HUES64 (cell line): ENCODE measurements around the gene TTC19.

ENCODE experiments used
- H3K27ac ChIP-seq: 2 replicates; pipeline ENCODE4 v1.7.0; 2013; ENCODE audit warnings: low read depth, low read length, inconsistent platforms
- H3K27me3 ChIP-seq: 2 replicates; pipeline ENCODE4 v1.6.1; 2013; ENCODE audit warnings: mild to moderate bottlenecking, low read length; ENCODE audit not compliant: insufficient read depth
- H3K36me3 ChIP-seq: 2 replicates; pipeline ENCODE4 v1.6.1; 2013; ENCODE audit warnings: mild to moderate bottlenecking, low read length; ENCODE audit not compliant: insufficient read depth
- H3K4me1 ChIP-seq: 2 replicates; pipeline ENCODE4 v1.6.1; 2013; ENCODE audit warnings: mild to moderate bottlenecking, low read length, moderate library complexity; ENCODE audit not compliant: insufficient read depth
- H3K4me3 ChIP-seq: 2 replicates; pipeline ENCODE4 v1.5.1; 2013; ENCODE audit warnings: mild to moderate bottlenecking, low read length, moderate library complexity
- H3K9ac ChIP-seq: 2 replicates; pipeline ENCODE4 v1.6.1; 2013; ENCODE audit warnings: mild to moderate bottlenecking, low read depth, low read length
- H3K9me3 ChIP-seq: 2 replicates; pipeline ENCODE4 v1.6.1; 2013; ENCODE audit warnings: low read depth, low read length; ENCODE audit not compliant: insufficient read depth
- WGBS: fragments of 150-250, 120-280 bp; methylation state at CpG from one replicate; pipeline ENCODE4 v1.1.7; 2013; ENCODE audit warnings: missing lambda C conversion rate; 5-methylcytosine and 5-hydroxymethylcytosine counted together

TTC19 gene

DNA sequence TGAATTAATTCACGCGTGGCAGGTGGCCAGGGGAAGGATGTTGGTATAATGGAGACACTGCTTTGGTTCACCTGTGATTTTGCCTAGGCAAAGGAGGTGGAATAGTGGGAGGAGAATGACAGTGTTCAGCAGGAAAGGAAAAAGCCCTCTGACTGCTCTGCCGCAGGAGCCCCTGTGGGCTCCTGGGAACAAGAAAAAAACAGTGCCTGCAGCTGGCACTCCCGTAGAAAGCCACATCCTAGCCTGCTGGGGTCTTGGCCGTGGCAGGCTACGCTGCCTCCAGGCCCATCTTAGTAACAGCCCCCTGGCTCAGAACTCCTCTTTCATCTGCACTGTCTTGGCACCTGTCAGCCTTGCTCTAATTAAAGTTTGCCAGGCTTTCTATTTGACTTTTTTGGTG lies 34.1 kb upstream of the TTC19 start:
- WGBS, result 50% methylated on average over 6 of the region's 6 CpGs
- no peaks in the 10 kb centered on the region for H3K27me3 ChIP-seq
- peak overlapping the region; percentile 99 for H3K27ac ChIP-seq
- H3K4me1 ChIP-seq, result peaks cover 39% of the 10 kb centered on the region
- no peaks in the 10 kb centered on the region for H3K9me3 ChIP-seq
- H3K4me3 ChIP-seq, result no peak overlapping the region
- H3K36me3 ChIP-seq, result no peaks in the 10 kb centered on the region
- peak overlapping the region; percentile 9; the same call in 1 of the 2 replicates for H3K9ac ChIP-seq

DNA sequence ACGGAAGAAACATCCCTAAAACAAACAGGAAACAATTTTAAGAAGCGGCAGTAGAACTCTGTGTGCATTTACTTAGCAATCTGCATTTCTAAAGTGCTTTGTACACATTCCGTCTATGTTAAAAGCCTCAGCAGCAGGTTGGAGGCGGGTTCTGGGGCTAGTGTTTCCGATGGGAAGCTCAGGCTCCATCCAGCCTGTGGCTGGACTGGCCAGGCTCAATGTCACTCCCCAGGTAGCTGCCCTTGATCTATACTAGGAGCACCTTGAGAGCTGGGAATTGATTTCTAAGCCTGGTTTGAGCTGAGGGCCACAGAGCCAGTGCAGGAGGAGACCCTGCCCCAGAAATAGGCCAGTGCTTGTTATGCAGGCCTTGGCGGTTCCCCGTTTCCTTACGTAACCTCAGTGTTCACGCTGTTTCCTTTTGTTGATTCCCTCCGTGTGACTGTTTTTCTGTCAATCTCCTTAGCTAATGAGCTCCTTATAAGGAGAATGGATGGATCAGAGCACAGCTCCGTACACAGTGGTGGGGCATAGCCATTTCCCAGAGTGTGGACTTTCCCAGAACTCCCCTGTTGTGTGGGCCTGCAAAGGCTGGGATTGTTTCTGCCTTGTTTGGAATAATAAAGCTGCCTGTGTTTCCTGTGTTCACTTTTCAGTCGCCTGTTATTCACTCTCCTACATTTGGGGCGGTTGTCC lies 33.3 kb upstream of the TTC19 start:
- Histone ChIP-seq H3K36me3 (no peaks in the 10 kb centered on the region), H3K4me3 (peak overlapping the region; percentile 41), H3K27ac (peak overlapping the region; percentile 99), H3K9ac (peak overlapping the region; percentile 70), H3K27me3 (no peaks in the 10 kb centered on the region), H3K9me3 (no peaks in the 10 kb centered on the region), H3K4me1 (peaks cover 46% of the 10 kb centered on the region)
- 5% methylated on average over 13 of the region's 13 CpGs for WGBS

DNA sequence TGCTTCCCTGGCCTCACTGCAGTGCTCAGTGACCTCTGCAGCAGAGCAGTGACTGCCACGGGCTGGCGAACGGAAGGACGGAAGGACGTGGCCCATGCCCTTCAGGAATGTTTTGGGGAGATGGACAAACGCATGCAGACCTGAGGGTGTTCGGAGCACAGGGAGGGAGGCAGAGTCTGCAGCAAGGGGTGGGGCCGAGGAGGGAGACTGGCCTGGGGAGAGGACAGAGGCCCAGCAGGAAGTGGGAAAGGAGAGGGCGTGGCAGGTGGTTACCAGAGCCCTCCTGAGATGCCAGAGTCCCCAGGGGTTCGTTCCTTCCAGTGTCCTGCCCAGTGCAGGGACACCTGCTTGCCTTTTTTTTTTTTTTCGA lies 32.8 kb upstream of the TTC19 start:
- Histone ChIP-seq H3K27ac (peak overlapping the region; percentile 99), H3K9me3 (no peaks in the 10 kb centered on the region), H3K36me3 (no peaks in the 10 kb centered on the region), H3K9ac (peak overlapping the region; percentile 70), H3K27me3 (no peaks in the 10 kb centered on the region), H3K4me1 (peaks cover 47% of the 10 kb centered on the region), H3K4me3 (peak overlapping the region; percentile 41)
- WGBS, result 7% methylated on average over 11 of the region's 11 CpGs

DNA sequence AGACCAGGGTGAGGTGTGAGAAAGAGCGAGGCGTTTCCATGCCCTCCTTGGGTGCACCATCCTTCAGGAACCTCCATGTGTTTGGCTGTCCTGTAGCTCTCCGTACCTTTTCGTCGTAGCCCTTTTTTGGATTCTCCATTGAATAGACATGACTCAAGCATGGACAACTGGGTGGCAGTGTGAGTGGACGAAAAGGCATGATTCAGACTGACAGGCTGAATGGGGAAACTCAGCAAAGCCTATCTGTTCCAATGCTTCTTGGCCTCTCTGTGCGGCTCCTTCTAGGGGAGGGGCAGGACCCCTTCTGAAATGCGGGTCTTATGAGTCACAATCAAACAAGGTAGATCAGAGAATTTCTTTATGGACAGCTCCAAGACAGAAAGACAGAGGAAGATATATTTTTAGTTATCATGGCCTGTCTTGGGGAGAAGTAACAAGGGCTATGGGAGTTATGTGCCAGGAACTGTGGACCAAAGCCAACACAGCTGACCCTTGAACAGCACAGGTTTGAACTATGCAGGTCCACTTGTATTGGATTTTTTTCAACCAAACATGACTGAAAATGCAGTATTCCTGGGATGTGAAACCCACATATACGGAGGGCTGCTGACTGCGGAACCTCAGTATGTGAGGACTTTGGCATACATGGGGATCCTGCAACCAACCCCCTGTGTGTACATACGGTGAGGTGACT lies 31.8 kb upstream of the TTC19 start:
- H3K36me3 ChIP-seq, result no peaks in the 10 kb centered on the region
- no peaks in the 10 kb centered on the region for H3K27me3 ChIP-seq
- H3K4me3 ChIP-seq, result no peak overlapping the region
- no peaks in the 10 kb centered on the region for H3K9me3 ChIP-seq
- no peak overlapping the region for H3K9ac ChIP-seq
- H3K4me1 ChIP-seq, result peaks cover 47% of the 10 kb centered on the region
- WGBS, result 90% methylated on average over 11 of the region's 11 CpGs
- peak overlapping the region; percentile 99; the same call in 1 of the 2 replicates for H3K27ac ChIP-seq

DNA sequence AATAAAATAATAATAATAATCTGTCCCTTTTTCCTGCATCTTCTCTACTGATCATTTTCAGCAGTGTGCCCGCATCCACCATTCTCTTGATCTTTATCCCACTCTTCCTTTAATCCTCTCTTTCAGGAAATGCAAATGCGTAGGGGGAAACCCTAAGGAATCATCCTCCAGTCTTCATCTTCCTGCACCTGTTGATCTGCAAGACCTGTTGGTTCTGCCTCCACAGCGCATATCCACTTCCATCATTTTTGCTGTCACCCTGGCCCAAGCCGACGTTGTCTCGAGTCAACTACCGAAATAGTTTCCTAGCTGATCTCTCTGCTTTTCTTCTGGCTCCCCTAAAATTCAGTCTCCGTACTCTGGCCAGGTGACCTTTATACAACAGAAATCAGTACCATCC lies 30.2 kb upstream of the TTC19 start:
- Histone ChIP-seq H3K27ac (no peak overlapping the region), H3K27me3 (no peaks in the 10 kb centered on the region), H3K4me3 (no peak overlapping the region), H3K9me3 (no peaks in the 10 kb centered on the region), H3K36me3 (peaks cover 1% of the 10 kb centered on the region; the same call in 1 of the 2 replicates), H3K4me1 (peaks cover 47% of the 10 kb centered on the region), H3K9ac (no peak overlapping the region)
- WGBS, result 94% methylated on average over 8 of the region's 8 CpGs

DNA sequence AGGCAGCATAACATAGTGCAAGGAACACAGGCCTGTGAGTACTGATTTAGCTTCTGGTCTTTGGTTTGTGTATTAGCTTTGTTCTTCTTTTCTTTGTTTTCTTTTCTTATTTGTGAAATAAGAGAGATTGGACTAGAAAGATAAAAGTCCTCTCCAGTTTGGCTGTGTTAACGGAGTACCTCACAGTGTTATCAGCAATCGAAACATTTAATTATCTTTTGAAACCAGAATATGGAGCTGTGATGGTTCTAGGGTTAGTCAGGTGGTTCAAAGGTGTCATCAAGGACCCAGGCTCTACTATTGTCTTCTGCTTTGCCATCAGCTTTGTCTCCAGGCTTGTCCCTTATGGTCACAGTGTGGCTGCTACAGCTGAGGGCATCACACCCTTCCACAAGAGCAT lies 29.1 kb upstream of the TTC19 start:
- peaks cover 40% of the 10 kb centered on the region for H3K4me1 ChIP-seq
- H3K27me3 ChIP-seq, result no peaks in the 10 kb centered on the region
- H3K27ac ChIP-seq, result no peak overlapping the region
- H3K4me3 ChIP-seq, result no peak overlapping the region
- no peak overlapping the region for H3K9ac ChIP-seq
- peaks cover 12% of the 10 kb centered on the region for H3K36me3 ChIP-seq
- WGBS, result 86% methylated on average over 2 of the region's 2 CpGs
- H3K9me3 ChIP-seq, result no peaks in the 10 kb centered on the region

DNA sequence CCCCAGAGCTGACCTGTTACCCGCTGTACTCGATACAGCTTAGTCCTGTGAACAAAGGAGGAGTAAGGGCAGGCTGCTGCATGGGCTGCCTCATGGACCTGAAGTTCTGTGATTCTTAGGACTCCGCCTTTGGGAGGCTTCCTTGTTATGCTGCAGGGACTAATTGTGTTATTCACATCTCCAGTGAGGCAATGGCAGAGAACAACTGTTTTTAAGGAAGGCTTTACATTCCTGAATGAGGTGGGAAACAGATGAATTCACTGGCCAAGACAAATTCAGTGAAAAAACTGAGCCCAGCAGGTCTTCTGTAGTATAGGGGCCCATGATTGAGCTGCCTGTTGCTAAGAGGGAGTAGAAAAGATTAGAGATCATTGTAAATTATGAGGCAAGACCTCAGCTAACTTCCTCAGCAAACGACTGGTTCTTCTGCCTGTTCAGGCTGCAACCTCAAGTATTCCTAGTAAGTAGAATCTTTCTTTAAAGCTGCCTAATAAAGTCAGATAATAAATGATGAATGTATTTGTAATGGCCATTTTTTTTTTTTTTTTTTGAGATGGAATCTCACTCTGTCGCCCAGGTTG lies 28.4 kb upstream of the TTC19 start:
- no peak overlapping the region for H3K9ac ChIP-seq
- H3K9me3 ChIP-seq, result no peaks in the 10 kb centered on the region
- no peak overlapping the region for H3K4me3 ChIP-seq
- peaks cover 15% of the 10 kb centered on the region for H3K36me3 ChIP-seq
- H3K27me3 ChIP-seq, result no peaks in the 10 kb centered on the region
- H3K27ac ChIP-seq, result peak overlapping the region; percentile 52; the same call in 1 of the 2 replicates
- 86% methylated on average over 5 of the region's 5 CpGs for WGBS
- peaks cover 34% of the 10 kb centered on the region for H3K4me1 ChIP-seq

DNA sequence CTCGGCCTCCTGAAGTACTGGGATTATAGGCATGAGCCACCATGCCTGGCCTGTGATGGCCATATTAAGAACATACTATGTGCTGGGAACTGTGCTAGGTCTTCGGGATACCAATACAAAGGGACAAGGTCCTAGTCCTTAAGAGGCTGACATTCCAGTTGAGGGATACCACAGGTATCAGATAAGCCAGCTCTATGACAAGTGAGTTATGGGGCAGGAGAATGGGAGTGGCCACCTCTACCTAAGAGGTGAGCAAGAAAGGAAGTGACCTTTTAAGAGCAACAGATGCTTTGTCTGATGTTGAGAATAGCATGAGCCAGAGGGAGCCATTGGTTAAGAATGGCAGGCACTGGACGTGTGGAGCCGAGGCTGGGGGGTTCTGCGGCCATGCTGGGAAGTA lies 27.7 kb upstream of the TTC19 start:
- Histone ChIP-seq H3K36me3 (peaks cover 22% of the 10 kb centered on the region), H3K27ac (no peak overlapping the region), H3K9me3 (no peaks in the 10 kb centered on the region), H3K27me3 (no peaks in the 10 kb centered on the region), H3K4me3 (no peak overlapping the region), H3K9ac (no peak overlapping the region), H3K4me1 (peaks cover 30% of the 10 kb centered on the region)
- 97% methylated on average over 5 of the region's 5 CpGs for WGBS

DNA sequence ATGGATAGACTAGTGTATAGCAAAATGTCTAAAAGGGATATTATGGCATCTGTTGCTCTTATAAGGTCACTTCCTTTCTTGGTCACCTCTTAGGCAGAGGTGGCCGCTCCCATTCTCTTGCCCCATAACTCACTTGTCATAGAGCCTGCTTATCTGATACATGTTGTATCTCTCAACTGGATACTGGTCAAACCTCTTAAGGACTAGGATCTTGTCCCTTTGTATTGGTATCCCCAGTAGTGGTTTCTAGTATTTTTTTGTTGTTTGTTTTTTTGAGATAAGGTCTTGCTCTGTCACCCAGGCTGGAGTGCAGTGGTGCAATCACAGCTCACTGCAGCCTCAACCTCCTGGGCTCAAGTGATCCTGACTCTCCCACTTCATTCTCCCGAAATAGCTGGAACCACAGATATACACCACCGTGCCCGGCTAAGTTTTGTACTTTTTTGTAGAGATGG lies 27.1 kb upstream of the TTC19 start:
- WGBS, result 95% methylated on average over 3 of the region's 4 CpGs
- peaks cover 25% of the 10 kb centered on the region for H3K36me3 ChIP-seq
- no peak overlapping the region for H3K9ac ChIP-seq
- H3K27ac ChIP-seq, result no peak overlapping the region
- H3K4me3 ChIP-seq, result no peak overlapping the region
- no peaks in the 10 kb centered on the region for H3K27me3 ChIP-seq
- H3K9me3 ChIP-seq, result no peaks in the 10 kb centered on the region
- H3K4me1 ChIP-seq, result peaks cover 24% of the 10 kb centered on the region

DNA sequence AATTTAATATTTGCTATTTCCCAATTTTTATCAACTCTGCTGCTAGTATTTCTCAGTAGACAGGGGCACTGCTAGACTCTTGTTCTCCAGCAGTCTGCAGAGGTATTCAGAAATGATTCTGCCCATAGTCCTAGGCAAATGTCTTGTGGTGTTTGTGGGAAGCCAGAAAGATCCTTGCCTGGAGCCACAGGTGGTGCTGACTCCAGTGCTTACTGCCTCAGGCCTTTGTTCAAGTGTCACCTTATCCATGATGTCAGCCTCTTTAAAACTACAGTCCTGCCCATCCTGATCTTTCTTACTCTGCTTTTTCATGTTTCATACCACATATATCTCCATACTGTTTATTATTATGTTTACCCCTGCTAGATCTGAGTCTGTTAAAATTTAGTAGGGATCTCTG lies 26.6 kb upstream of the TTC19 start:
- no peaks in the 10 kb centered on the region for H3K9me3 ChIP-seq
- no peak overlapping the region for H3K27ac ChIP-seq
- peaks cover 30% of the 10 kb centered on the region for H3K36me3 ChIP-seq
- H3K4me3 ChIP-seq, result no peak overlapping the region
- peaks cover 19% of the 10 kb centered on the region for H3K4me1 ChIP-seq
- H3K27me3 ChIP-seq, result no peaks in the 10 kb centered on the region
- H3K9ac ChIP-seq, result no peak overlapping the region

DNA sequence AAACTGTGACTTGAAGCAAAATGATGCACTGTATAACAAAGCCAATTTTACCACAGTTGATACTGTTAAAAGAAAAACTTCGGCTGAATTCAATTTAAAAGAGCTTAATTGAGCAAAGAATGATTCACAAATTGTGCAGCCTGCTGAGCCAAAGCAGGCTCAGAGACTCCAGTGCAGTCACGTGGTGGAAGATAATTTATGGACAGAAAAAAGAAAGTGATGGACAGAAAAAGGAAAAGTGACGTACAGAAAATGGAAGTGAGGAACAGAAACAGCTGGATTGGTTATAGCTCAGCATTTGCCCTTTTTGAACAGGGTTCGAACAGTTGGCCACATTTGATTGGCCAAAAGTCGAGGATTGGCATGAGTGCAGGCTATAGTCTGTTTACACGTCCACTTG lies 25.8 kb upstream of the TTC19 start:
- H3K4me1 ChIP-seq, result peaks cover 16% of the 10 kb centered on the region
- H3K9ac ChIP-seq, result no peak overlapping the region
- H3K27me3 ChIP-seq, result no peaks in the 10 kb centered on the region
- WGBS, result 91% methylated on average over 6 of the region's 6 CpGs
- no peaks in the 10 kb centered on the region for H3K9me3 ChIP-seq
- no peak overlapping the region for H3K4me3 ChIP-seq
- H3K36me3 ChIP-seq, result peaks cover 35% of the 10 kb centered on the region
- no peak overlapping the region for H3K27ac ChIP-seq
